GM12878 (cell line): ENCODE measurements around the gene DDX46.

Source experiments
- EZH2 ChIP-seq: IDR thresholded peaks from 2 replicates; pipeline ENCODE4 v1.6.1; 2012; ENCODE audit warnings: low read depth, mild to moderate bottlenecking, control low read depth, inconsistent platforms, low read length, borderline replicate concordance; ENCODE audit not compliant: control insufficient read depth
- POLR2A ChIP-seq: IDR thresholded peaks from 2 replicates; pipeline ENCODE4 v1.6.1; 2011; ENCODE audit warnings: low read depth, mild to moderate bottlenecking, low read length
- TF ChIP-seq, protein P1 (sequence below), 3 experiments: IDR thresholded peaks in 2 of 3; conservative IDR thresholded peaks in 1 of 3; 2 replicates each; pipeline ENCODE4 v1.5.1; 2011; ENCODE audit warnings: low read depth in 3 of 3, low read length in 3 of 3, mild to moderate bottlenecking in 3 of 3, control low read depth in 2 of 3, moderate library complexity in 2 of 3, inconsistent platforms in 1 of 3, mixed read lengths in 1 of 3; ENCODE audit not compliant: control insufficient read depth in 2 of 3, insufficient read depth in 1 of 3; ENCODE audit errors: extremely low read depth in 1 of 3

GRCh38 chr5:134758504-134759341 lies at the start of gene DDX46:
- TF ChIP-seq, protein P1, sequence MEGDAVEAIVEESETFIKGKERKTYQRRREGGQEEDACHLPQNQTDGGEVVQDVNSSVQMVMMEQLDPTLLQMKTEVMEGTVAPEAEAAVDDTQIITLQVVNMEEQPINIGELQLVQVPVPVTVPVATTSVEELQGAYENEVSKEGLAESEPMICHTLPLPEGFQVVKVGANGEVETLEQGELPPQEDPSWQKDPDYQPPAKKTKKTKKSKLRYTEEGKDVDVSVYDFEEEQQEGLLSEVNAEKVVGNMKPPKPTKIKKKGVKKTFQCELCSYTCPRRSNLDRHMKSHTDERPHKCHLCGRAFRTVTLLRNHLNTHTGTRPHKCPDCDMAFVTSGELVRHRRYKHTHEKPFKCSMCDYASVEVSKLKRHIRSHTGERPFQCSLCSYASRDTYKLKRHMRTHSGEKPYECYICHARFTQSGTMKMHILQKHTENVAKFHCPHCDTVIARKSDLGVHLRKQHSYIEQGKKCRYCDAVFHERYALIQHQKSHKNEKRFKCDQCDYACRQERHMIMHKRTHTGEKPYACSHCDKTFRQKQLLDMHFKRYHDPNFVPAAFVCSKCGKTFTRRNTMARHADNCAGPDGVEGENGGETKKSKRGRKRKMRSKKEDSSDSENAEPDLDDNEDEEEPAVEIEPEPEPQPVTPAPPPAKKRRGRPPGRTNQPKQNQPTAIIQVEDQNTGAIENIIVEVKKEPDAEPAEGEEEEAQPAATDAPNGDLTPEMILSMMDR (IDR thresholded peaks at IDR 0.05 in 2 of 3, conservative IDR thresholded peaks at IDR 0.05 in 1 of 3; ENCODE audit: control insufficient read depth in 2 of 3, extremely low read depth in 1 of 3, insufficient read depth in 1 of 3, low read depth in 3 of 3, low read length in 3 of 3), result peak; percentile 88 to 96 (median 90)
- peak; percentile 95 for TF ChIP-seq POLR2A
- no peak for TF ChIP-seq EZH2
